EL (cell line): Measurements from ENCODE around the gene MDK.

Experiments used
- DNase-seq: peaks from one replicate; pipeline ENCODE4 v3.0.0-alpha.2; 2016

The MDK gene

DNA sequence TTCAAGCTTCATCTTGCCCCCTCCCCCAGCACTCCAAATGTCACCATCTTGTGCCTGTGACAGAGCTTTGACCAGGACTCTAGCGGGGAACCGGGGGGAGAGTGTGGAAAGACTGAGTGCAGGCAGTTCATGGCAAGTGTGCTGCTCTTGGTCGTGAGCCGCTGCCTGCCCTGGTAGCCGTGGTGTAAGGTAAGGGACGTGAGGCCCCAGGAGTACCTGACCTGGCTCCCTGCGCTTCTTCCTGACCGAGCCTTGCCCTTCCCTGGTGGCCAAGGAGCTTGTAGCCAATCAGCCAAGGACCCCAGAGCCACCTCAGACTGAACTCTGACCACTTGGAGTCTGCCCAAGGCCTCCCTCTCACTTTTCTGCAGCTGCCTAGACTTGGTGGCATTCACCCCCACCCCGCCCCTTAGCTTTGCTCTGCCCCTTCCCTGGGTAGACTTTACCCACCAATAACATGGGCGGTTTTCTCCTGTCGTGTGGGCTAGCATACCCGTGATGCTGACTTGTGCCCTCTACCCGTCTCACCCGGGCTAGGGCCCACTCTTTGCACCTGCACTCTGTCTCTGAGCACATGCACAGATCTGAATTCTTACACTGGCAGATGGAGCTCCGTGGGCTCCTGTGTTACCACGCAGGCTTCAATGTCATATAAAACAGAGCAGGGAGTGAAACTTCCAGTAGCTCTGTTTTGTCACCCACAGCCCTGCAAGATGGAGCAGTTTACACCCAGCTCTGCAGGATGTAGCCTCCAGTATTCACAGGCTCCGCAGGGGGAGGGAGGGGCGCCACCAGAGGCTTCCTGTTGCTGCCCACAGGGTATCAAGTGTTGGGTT lies 32.7 kb upstream of the MDK start:
- DNase-seq = no peak

DNA sequence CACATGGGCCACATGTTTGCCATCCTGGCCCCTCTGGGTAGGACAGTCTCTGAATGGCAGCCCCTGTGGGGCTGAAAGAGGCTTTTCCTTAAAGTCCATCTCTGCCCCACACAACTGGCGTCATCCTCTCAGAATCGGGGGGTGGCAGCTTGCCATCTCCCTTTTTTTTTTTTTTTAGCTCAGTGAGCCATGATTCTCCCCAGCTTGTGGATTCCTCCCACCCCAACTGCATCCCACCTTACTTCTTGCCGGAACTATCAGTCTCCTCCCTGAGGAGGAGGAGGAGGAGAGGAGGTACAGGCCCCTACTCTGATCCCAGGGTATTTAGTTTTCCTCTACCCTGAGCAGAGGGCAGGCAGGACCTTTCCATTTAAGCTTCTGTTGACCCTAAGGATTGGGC lies 30.8 kb upstream of the MDK start:
- no peak for DNase-seq

DNA sequence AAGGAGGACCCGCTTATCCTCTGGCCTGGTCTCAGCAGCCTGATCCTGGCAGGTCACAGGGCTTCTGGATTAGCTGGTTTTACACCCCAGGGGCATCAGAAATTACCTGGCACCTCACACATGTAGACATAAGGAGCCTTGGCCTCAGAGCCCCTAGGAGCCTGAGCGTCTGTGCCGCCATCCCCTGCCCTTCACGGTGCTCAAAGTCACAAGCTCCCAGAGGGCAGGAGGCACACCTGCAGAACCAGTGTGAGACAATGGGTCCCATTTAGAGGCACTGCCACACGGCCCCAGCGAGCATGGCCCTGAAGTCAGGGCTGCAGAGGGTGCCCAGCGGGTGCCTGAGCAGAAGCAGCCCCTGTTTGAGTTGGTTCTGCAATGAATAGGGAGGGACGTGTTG lies 30.3 kb upstream of the MDK start:
- DNase-seq = no peak

DNA sequence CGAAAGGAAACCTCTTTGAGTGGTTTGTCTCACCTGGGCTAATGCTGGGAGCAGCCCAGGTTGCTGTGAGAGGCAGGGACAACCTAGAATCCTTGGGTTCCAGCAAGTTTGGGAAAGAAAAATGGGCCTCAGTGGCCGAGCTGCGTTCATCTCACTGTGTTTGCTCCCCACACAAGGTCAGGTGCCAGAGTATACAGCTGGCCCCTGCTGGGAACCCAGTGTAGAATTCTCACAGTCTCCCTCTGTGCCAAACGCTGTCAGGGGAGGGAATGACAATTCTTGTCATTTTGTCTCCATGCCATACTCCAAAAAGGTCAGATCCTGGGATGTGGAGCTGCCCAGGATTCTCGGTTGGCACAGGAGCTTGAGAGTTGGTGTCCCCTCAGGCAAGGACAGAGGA lies 29.9 kb upstream of the MDK start:
- DNase-seq = no peak

DNA sequence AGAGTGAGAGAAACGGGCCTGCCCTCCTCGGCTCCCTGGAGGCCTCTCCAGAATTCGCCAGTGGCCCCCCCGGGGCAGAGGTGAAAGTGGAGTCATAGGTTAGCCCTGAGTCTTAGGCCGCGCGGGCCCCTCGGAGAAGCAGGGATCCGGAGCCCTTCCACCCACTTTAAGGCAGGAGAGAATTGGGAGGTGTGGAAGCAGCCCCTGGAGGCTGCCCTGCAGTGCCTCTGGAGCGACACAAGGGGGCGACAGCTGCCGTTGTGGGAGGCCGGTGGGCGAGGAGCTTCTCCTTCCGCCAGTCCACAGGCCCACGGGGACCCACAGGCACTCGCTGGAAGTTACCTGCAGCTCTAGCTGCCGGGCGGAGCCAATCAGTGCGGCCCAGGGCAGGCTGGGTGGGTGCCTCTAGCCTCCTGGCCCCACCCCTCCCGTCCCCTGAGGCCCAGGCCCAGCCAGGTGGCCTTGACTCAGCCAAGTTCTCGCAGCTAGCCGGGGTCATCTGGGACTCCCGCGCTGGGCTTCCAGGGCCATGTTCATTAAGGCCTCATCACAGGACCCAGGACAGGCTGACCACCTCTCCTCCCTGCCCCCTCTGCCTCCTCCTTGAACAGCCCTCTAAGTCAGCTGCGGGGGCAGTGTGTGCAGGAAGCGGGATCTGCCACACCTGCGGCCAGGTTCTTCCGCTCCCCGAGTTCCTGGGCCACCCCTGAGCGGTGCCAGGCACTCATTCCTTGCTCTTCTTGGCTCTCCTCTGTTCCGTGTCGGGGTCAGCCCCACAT lies 29.2 kb upstream of the MDK start:
- DNase-seq = no peak

DNA sequence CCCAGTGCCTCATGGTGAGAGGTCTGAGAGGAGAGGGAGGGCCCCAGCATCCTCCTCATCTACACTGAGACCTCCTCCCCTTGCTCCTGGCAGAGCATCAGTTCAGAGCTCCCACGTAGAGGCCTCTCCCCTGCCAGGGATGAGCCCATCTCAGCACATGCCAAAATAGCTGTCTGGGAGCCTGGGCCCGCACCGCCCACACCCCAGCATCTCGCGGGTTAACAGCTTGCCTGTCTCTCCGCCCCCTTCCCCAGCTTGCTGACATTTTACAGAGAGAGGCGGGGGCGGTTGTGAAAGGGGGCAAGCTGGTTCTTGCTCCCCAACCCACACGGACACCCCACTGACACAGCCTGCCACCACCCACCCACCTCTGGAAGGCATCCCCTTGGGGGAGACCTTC lies 27.8 kb upstream of the MDK start:
- DNase-seq = no peak

DNA sequence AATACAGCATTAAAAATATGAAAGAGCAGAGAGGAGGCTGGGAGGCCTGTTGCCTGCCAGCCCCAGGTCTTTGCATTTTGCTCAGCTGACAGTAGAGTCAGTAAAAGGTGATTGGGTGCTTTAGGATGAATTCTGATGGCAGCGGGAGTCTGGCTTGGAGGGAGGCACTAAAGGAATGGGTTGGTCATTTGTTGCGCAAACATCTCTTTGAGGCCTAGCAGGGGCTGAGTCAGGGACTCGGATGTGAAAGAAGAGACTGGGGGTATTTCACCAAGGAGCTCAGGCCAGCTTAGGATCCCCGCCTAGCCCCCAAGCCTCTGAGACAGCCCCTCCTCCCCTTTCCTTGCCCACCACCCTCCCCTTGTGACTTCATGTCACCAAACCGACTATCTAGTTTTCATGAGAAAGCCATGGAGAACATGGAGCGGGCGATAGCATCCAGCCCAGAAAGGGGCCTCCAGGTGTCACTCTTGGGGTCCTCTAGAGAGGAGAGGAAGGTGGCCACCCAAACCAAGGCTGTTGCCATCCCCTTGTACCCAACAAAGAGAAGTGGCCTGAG lies 24.5 kb upstream of the MDK start:
- peak; percentile 36 for DNase-seq

DNA sequence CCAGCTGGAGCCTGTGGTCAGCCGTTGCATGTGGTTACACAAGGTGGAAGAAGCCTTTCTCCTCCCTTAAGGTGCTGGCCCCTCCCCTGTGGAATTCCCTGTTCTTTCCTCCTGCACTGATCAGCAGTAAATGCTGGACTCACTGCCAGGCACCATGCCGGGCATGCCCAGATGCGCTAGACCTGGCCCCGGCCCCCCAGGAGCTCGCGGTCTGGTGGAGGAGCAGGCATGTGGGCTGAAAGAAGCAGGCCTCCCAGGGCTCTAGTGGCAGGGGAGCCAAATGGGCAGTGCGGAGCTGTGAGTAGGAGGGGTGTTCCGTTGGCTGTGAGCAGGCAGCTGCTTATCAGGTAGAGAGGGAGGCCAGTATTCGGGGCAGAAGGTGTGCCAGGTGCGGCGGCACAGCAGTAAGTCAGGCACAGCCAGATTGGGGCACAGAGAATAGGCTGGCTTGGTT lies 24.0 kb upstream of the MDK start:
- no peak for DNase-seq

DNA sequence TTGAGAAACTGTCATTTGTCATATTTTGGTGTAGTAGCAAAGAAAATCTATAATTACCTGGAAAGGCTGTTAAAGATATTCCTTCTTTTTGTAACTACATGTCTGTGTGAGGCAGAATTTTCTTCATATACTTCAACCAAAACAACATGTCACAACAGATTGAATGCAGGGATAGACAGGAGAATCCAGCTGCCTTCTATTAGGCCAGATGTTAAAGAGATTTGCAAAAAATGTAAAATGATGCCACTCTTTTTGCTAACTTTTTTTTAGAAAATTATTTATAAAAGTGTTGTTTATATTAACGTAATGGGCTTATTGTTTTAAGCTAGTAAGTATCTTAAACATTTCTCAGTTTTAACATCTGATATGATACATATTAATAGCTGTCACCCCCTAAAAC lies 21.5 kb upstream of the MDK start:
- no peak for DNase-seq

DNA sequence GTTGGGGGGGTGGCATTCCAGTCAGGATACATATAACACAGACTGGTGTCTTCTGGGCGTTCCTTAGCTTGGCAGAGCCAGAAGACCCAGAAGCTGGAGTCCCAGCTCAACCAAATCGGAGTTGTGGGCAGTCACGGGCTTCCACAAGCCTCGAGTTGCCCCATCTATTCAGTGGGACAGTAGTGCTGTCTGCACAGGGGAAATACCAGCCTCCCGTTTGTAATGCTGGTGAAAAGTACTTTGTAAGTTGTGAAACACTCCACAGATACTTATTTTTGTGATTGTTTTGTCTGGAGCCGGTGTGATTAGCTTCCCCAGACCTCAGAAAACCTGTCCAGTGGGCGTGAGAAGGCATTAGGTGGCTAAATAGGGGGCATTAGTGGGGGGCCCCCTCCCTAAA lies 20.6 kb upstream of the MDK start:
- no peak for DNase-seq

DNA sequence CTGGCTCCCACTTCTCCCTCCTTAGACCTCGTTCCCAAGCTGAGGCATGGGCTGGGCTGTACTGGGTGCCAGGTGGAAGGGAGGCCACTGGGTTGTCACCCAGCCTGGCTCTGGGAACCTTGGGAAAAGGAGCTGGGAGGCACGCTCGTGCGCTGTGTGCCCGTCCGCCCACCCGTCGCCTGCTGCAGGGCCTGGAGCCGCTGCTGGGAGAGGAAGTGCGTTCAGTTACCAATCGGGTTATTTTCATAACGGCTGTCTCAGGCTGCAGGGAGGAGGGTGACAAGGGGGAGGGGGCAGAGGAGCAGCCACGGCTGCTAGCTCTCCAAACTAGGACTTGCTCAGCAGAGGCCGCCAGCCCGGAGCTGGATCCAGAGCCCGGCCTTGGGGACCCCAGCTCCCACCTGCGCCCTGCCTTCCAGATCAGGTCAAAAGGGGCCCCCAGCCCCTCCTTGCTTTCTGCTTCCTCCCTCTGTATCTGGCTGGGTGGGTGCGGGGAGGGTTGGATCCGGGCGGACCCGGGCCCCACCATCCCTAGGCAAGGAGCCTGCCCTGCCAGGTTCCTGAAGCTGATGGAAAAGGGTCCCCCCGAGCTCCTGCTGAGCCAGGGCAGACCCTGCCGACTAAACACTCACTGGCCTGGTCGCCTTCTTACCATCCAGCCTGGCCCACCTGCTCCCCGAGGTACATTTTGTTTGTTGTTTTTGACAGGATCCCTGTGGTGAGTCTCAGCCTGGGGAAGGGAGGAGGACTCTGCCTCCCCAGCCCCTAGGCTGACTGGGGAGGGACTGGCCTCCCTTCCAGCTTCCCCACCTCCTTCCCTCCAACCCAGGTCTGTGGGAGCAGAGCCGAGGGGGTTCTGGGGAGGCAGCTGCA lies 19.9 kb upstream of the MDK start:
- DNase-seq = peak; percentile 31

DNA sequence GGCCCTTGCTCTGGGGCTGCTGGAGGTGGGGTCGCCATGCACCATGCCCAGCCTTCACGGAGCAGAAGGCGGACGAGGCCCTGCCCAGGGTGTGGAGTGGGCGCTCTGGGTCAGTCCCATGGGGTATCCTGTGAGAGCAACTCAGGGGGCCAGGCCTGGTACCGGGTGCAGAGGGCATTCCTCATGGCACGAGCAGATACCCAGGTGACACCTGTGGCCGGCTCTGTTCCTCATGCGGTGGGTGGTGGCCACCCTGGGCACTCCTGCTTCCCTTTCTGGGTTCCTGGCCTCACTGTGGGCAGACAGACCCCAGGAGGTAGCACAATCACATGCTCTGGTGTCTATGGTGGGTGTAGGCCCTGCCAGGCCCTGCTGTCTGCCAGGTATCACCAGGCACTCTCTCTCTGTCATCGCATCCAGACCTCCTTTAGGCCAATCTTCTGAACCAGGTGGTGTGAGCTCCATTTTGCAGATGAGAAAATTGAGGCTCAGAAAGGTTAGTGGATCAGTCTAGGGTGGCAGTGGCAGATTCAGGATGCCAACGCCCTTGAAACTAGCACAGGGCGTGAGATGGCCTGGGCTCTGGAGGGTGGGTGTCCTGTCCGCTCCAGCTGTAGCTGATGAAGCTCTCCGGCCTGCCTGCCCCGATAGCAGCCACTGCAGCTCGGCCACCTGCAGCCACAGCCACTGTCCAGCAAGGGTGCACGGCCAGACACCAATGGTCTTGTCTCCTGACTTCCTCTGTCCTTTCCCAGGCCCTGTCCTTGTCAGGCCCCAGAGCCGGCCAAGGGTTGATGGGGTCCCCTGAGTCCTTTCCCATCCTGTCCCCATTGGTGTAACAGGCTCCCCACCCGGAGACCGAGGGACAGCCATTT lies 19.1 kb upstream of the MDK start:
- DNase-seq = no peak

DNA sequence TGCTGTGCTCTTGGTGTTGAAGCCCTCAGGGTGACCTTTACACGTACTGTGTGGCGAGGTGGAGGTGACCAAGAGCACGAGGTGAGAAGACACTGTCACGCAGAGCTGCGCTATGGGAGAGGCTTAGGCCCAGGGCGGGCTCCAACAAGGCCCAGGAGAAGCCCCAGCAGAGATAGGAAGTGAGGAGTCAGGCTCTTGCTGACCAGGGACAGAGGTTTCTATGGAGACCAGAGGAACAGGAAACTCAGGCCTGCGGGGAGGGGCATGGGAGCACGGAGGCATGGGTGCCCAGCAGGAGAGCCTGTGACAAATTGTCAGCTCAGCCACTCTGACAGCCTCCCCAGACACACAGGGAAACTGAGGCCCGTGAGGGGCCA lies 18.4 kb upstream of the MDK start:
- peak; percentile 67 for DNase-seq

DNA sequence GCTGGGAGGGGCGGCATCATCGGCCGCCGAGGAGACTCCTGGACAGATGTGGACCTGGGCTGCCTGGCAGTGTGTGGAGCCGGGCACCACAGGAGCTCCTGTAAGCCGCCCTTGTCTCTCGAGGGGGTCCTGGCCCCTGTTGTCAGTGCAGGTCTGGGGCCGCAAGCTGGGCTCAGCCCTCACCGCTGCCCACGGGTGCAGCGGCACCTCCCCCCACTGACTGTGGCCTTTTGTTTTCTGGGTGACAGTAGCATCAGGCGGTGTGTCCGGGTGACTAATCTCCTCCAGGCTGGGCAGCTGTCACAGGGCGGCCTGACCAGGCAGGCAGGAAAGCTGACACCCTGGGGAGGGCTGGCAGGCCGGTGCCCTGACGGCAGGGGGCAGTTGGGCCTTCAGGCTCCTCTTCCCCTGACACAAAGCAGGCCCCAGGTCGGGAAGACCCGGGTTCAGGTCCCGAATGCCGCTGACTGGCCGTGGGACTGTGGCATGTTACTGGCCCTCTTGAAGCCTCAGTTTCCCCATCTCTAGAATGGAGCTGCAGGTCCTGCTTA lies 17.9 kb upstream of the MDK start:
- peak; percentile 49 for DNase-seq

DNA sequence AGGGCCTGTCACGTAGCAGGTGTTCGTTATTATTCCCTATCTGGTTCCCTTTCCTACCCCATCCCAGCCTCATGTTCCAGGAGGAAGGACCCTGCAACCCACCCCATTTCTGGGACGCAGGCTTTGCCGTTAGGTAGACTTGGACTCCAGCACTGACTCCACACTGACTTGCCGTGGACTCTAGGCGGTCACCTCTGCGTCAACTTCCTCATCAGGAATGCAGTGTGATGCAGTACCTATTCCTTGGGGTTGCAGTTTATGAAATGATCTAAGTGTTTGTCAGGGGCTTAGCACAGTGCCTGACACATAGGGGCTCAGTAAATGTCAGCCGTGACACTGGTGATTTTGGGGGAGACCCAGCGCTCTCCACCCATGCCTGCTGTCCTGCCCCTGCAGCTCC lies 17.4 kb upstream of the MDK start:
- no peak for DNase-seq

DNA sequence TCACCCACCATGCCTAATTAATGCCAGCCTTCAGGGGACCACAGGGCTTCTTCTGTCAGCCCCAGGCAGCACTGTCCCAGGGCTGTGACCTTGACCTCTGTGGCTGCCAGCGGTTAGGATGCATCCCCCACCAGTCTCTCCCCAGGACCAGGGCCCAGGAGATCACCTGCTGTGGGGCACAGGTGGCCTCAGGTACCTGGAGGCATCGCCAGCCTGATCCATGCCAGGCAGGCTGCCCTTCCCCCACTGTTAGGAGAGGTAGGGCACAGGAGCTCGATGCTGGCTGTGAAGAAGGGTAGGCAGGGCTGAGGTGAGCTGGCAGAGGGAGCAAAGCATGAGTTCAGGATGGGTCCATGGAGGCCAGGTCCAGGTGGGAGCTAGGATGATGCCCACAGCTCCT lies 16.7 kb upstream of the MDK start:
- no peak for DNase-seq

DNA sequence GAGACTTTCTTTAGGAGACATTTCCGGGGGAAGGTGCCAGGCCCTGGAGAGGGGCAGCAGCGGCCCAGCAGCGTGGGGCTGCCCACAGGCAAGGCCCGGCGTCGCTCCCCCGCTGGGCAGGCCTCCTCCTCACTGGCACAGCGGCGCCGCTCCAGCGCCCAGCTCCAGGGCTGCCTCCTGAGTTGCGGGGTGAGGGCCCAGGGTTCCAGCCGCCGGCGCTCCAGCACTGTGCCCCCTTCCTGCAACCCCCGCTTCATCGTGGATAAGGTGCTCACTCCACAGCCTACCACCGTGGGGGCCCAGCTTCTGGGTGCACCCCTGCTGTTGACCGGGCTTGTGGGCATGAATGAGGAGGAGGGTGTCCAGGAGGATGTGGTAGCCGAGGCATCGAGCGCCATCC lies 15.2 kb upstream of the MDK start:
- DNase-seq = no peak

DNA sequence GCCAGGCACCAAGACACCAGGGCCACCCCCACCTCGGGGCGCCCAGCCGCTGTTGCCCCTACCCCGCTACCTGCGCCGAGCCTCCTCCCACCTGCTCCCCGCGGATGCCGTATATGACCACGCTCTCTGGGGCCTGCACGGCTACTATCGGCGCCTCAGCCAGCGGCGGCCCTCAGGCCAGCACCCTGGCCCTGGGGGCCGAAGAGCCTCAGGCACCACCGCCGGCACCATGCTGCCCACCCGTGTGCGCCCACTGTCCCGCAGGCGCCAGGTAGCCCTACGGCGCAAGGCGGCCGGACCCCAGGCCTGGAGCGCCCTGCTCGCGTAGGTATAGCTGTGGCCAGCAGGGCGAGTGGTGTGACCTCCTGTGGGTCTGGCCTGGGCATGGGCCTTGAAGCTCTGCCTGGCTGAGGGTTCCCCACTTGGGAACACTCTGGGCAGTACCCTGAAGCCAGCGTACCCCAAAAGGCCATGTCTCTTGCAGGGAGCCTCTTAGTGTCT lies 14.8 kb upstream of the MDK start:
- DNase-seq = no peak

DNA sequence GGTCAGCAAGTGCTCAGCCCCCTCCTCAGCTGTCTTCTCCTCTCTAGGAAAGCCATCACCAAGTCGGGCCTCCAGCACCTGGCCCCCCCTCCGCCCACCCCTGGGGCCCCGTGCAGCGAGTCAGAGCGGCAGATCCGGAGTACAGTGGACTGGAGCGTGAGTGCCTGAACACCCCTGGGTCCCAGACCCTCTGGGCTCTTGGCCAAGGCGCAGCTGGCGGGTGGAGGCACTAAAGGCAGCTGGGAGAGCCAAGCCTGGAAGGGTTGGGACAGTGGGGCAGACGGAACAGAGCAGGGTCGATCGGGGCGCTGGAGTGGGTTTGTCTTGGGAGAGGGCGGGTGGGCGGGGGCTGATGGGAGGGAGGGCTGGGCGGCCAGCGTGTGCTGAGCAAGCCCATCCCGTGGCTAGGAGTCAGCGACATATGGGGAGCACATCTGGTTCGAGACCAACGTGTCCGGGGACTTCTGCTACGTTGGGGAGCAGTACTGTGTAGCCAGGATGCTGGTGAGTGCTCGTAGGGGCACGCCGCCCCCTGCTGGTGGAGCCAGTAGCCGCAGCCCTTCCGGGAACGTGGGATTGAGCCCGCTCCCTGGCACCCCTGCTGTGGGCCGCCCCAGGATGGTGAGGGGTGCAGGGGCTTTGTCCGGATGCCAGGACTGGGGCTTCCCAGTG lies 14.1 kb upstream of the MDK start:
- DNase-seq = peak; percentile 49

DNA sequence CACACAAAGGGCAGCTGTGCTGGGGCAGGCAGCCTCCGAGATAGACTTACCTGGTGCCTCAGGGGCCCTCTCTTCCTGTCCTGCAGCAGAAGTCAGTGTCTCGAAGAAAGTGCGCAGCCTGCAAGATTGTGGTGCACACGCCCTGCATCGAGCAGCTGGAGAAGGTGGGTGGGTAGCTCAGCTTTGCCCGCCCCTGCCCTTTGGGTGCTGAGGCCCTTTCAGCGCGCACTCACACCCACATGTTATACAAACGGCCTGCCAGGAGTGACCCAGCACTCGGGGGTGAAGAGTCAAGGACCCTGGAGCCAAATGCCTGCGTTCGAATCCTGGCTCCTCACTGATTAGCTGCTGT lies 13.6 kb upstream of the MDK start:
- no peak for DNase-seq
